NCI-H446 treated with DMSO at 0.1 percent for 48 hours (cell line): Measurements from ENCODE around the gene TMEM200A.

ENCODE experiments used
- DNase-seq: peaks from one replicate; lab custom pipeline; 2025; lab: John Stamatoyannopoulos, UW

TMEM200A gene

DNA sequence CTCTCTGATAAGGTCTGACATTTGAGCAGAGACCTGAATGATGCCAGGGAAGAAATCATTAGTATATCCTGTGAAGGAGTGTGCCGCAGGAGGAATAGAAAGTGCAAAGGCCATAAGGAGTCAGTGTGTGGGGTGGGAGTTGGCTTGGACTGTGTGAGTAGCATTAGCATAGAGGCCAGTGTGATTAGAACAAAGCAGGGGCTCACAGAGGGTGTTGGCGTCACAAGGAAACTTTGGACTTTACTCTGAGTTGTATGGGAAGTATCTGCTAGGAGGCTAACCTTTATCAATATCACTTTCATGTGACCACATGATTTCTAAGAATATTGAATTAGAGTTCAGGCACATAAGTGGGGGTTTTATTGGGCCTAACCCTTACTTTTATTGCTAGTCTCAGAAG is 12.1 kb downstream of the TMEM200A start:
- DNase-seq, result no peak

DNA sequence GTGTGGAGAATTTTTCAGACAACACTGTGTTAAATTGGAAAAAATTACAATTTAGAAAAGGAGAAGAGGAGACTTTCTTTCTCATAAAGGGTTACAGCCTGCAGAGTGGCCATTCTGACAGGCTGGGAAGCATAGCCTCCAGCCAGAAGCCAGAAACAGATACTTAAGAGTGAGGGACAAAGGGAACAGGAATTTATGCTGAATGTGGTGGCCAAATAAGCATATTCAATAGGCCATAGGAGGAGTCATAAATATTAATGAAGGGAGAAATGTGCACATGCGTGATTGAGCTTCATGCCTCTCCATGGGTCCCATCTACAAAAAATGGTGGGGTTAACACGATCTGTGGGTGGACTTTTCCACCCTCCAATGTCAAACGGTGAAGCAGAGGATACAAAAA is 13.4 kb downstream of the TMEM200A start:
- no peak for DNase-seq

DNA sequence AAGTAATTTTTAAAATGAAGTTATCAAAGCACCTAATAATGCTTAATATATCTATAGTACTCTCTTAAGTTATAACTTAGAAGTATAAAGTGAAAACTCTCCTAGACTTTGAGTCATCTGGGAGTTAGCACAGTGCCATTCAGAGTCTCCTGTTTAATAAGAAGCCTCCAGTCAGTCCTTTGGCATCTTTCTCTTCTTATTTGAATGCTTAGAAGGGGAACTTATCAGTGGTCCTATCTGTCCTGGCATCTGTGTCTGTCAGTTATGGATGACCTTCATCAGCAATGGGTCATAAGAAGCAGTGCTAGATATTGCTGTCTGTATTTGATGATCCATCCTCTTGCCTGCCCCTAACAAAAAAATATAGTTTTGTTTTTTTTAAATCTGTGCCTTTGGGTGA is 15.2 kb downstream of the TMEM200A start:
- no peak for DNase-seq

DNA sequence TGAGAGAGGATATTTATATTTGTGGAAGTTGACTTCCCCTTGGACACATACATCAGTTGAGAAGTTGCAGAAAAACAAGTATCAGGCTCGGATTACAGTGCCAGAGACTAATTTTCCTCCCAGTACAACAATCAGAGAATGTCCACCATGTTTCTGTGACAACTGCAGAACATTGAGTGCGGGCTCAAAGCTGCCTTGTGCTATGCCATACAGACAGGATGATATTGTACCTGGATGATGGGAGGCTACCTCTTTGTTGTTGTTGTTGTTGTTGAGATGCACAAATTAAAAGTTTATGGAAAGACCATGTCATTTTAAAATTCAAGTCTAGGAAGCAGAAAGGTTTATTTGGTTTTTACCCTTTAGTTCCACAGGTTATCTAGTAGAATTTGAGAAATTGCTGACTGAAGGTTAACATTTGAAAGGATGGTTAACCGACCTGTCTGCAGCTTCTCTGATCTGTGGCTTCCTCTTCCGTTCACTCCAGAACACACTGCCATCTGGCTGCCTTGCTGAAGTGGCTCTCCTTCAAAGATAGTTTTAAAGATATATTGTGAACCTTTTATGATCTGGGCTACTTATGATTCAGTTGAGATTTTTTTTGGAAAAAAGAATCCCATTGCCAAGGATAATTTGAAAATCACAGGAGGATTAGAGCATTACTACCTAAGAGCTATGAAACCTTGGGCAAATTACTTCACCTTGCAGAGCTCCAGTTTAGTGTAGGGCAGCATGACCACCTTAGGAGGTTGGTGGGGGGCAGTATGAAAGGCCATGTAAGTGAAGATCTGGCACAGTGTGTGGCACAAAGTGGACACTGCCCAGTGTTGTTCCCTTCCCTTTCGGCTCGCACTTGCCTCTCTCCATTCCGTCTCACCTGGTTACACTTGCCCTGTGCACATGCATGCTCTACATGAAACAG is 15.9 kb downstream of the TMEM200A start:
- DNase-seq, result no peak

DNA sequence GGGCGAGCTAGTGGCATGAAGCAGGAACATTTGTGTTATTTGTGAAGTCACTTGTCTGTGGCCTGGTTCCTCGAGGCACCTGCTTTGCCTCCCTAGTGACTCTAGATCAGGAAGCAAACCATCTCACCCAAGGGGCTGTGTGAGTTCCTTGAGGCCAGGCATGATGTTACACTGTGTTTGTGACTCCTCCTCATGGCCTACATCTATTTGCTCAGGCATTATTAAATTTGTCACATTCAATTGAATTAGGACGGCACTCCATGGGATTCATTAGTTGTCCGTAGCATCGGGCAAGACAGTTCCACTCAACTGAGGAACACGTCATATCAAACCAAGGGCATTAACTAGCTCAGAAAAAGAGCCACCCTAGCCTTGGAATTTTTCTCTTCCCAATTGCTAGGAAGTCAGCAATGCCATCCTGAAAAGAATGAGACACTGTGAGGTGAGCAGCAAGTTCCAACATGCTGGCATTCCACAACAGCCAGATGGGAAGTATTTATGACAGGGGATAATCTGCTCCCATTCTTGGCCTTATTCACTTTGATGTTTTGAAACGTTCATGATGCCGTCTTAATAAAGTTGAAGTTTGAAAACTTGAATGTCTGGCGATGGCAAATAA is 17.2 kb downstream of the TMEM200A start:
- DNase-seq, result no peak

DNA sequence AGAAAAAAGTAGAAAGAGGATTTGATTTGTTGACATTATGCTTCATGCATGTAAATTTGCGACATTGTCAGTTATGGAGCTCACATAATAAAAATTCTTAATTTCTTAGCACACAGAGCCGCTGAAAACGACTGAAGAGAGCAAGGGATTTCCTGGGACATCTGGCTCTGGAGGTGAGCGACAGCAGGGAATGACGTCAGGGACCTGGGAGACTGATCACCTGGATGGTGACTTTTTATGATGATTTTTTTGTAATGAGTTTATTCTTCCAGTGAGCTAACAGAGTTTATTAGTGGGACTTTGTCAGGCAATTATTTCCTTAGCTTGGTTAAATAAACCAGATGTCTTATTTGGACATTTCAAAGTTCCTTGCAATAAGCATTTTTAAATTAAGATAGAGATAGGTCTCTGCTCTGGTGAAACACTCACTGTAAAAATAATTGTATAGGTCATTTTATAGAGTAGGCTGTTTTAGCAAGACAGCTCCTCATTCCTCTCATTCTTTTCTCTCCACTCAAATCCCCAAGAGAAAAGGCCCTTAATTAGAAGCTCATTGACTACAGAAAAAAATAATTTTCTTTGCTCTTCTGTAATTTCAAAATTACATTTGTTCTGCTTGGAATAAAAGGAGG is 19.4 kb downstream of the TMEM200A start:
- DNase-seq, result no peak

DNA sequence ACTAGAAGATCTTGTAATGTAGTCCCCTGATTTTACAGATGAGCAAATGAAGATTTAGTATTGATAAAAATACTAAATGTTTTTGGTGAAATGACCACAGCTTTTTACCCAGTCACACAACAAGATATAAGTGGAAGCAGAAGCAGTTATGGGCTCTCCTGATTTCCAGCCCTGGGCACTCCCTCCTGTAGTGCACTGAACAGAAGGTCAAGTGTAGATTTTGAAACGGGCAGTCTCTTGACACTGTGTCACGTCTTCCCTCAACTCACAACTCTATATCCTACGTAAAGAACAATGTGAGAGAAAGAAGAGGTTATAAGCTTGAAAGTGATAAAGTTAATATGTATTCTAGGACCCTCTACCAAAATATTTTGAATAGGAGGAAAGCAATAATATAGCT is 23.3 kb downstream of the TMEM200A start:
- DNase-seq, result no peak

DNA sequence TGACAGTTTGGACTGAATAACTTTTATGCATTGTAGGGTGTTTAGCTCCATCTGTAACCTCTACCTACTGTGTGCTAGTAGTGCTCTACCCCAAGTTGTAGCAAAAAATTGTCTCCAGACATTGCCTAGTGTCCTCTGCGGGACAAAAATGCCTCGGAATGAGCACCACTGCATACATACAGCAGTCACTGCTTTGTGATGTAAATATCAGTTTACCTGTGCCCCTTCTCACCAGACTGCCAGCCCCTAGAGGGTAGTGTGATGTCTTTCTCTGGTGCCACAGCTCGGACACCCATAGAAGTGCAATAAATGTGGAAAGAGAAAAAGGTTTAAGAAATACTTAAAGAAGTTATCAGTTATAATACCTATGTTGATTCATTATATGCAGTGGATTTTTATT is 25.1 kb downstream of the TMEM200A start:
- DNase-seq, result no peak

DNA sequence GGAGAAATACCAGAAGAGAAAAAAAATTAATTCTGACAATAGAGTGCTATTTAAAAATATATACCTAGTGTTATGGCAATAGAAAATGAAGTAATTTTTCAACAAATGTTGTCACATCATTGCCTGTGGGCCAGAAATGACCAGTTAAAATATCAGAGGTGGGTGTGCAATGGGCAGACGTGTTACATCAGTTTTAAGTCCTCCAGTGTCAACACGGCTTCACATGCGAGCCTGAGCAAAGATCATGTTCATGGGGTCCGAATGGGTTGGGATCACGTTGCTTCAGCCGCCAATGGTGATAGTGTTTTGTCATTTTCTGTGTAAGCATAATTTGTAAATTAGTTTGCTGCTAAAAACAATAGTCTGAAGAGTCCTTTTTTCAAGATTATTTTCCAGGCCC is 27.5 kb downstream of the TMEM200A start:
- DNase-seq, result no peak

DNA sequence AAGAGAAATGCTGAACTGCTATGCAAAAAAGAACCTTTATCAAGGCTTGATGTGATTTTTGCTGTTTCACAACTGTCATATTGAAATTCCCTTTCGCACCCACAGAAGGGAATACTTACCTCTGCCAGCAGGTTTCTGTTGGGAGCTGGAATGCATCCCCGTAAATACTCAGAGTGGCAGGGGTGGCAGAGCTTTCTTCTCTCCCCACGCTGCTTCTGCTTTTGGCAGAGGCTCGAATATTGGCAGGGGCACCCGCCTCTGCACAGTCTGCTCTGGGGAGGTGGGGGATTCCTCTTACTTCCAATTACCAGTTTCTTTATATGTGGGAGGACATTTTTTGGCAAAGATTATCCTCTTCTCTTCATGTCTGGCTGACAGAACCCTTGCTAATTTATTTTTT is 28.4 kb downstream of the TMEM200A start:
- no peak for DNase-seq

DNA sequence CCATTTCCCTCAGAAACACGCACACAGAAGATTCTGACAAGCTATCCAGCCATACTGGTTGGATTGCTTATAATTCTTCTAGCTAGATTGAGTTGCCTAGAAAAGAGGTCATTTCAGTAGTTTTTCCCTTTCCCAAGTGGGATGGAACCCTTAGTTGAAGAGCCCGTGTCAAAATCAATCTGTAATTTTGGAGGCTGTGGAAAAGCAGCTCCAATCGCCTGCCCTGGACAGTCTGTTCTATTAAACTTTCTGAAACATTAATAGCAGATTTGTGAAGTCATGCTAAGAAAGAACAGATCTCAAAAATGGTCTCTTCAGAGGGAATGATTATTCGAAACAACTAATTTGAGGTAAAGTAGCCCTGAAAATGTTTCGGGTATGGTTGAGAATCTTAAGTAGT is 29.3 kb downstream of the TMEM200A start:
- DNase-seq, result no peak

DNA sequence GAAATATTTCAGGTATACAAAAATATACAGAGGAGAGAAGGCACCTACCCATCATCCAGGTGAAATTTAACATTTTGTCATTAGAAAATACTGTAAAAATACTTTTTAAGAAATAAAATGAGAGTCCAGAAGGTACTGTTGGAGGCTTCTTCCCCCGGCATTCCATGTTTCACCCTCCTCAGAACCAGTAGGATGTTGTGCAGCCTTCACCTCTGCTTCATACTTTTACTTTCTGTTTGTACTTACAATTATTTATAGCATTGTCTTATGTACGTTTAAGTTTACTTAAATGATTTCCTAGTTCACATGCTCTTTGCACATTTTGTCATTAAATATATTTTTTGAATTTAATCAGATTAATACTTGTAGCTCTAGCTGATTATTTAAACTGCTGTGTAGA is 30.9 kb downstream of the TMEM200A start:
- DNase-seq, result no peak

DNA sequence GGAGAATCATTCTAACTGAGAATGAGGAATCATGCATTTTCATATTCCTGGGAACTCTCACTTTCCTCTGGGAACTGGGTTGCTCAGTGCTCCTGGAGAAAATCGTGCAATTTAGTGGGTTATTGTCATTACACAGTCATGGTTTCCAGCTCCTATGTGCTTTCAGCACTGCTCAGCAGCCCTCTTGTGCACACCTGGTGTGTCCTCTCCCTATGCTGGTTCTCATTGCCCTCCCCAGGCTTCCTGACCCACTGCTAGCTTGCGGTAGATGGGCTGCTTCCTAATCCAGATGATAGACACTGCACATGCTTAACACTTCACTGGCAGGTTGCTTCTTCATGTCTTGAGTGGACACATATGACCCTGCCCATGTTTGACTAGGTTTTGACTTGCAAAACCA is 39.7 kb downstream of the TMEM200A start:
- no peak for DNase-seq

DNA sequence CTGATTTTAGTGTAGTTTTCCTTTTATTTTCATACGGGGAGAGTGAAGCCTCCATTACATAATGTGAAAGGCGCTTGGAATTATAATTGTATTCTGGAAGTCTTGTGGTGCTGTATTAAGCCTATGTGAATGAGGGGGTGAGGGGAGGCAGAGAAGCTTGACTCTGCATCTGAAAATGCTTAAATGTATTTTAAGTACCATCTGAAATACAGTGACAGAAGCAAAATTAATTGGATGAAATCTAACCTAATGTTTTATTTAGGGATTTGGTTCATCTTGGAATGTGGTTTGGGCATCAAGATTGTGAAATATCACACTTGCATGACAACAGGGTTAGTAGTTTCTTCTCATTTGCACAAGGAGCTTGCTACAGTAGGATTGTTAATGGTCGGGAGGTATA is 41.2 kb downstream of the TMEM200A start:
- no peak for DNase-seq

DNA sequence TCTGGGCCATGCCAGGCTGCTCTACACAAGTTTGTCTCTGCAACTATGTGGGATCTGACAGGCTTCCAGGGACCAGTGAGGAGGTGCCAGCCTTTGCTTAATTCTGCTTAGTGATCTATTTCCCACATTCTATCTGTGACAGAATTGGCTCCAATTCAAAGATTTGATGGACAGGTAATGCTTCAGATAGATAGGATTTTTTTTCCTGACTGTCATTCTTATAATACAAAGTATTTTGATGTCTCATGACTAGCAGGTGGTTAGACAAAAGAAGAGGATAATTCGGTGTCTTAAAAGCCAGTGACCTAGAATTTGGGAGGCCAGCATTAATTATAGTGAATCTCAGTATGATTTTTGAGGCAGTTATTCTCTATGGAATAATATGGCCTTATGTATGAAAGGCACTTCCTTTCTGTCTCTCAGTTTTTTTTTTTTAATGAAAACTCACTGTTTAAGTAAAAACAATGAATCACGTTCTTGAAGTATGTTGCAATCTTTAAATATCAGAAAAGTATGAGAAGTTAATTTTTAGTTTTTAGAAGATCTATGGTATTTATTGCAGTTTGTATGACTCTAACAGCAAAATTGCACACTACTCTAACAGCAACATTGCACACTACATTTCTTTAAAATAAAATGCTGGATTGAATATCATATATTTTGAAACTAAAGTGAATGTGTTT is 43.7 kb downstream of the TMEM200A start:
- no peak for DNase-seq

DNA sequence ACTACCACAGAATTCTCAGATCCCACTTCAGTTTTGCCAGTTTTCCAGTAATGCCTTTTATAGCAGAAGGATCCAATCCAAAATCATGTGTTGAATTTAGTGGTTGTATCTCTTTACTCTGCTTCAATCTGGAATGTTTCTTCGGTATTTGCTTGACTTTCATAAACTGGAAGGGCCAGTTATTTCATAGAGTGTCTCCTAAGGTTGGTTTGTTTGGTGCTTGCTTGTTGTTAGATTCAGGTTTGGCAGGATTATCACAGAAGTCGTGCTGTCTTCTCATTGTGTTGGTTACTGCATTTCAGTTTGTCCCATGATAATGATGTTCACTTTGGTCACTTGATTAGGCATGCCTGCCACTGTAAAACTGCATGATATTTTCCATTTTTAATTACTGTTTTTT is 45.7 kb downstream of the TMEM200A start:
- DNase-seq, result no peak

DNA sequence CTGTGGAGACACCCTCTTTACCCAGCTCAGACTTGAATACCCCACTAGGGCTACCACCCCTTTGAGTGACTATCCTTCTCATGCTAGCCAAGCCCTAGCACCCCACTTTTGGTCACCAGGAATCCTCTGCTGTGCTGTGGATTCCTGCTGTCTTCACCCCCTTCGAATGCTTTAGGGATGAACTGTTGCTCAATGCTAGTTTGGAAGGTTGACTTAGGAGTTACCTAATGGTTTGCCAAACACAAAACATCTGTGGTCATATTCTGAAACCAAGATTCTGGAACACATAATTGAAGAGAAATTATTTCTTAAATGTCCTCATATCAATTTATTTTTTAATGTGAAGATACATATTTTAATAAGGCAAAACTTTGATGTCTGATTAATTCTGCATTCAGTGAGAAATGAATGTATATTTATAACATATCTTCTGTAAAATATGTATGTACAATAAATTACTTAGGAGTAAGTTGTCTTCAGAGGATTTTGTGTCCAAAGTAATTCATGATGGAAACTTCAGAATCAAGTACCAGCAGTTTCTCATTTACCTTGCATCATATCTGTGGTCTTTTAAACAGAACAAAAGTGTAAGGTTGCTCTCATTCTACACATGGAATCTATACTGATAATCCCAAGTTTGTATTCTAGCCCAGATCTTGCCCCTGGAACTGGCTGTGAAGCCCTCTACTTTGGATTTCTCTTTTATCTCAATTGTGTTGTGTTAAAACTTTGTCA is 46.9 kb downstream of the TMEM200A start:
- no peak for DNase-seq

DNA sequence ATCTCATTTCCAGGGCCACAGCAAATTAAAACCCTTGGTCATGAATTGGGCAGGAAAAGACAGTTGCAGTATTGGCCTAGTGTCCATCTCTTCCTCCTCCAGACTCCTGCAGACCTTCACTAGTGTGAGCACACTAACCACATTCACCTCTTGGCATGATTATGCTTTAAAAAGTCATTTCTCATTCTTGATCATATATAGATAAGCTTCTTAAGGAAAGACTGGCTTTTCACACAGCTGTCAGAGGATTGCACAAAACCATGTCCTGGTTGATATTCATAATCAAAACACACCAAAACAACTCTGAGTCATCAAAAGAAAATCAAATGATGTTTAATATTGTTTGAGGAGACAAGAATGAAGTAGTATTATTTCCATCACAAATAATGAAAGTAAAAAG is 52.1 kb downstream of the TMEM200A start:
- no peak for DNase-seq

DNA sequence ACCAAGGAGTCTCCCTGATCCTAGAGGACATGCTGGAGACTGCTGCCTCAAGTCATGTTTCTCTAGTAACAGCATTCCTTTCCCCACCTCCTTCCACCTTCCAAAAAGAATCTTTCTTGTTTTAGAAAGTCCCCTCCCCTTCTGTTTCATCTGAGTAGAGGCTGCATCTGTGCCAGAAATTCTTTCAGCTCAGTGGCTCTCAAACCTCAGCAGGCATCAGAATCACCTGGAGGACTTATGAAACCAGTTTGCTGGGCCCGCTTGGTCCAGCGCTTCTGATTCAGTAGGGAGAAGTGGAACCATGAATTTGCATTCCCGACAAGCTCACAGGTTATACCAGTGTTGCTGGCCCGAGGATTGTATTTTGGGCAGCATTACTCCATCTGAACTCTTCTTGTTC is 55.1 kb downstream of the TMEM200A start:
- DNase-seq, result no peak

DNA sequence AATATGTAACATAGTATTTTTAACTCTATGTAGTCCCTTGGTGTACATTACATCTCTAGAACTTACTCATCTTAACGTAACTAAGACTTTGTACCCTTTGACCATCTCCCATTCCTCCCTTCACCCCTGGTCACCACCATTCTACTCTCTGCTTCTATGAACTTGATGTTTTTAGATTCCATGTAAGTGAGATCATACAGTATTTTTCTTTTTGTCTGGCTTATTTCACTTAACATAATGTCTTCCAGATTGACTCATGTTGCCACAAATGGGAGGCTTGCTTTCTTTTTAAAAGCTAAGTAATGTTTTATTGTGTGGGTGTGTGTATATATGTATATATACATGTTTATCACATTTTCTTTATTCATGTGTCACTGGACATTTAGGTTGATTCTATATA is 55.8 kb downstream of the TMEM200A start:
- no peak for DNase-seq

DNA sequence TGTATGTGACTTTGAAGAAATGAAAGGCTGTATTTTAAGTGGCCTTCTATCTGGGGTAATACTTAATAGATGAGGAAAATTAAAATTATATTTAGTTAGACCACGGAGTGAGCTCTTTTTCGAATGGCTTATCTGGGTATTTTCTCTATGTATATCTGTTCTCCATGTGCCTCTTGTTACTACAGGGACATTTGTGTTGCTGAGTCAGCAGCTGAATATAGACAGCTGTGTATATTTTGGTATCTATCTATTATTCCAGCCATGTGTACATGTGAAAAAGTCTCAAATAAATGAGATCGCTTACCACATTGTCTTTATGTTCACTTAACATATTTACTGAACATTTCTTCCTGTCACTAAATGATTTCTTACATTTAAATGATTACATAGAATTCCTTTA is 57.2 kb downstream of the TMEM200A start:
- DNase-seq, result no peak

DNA sequence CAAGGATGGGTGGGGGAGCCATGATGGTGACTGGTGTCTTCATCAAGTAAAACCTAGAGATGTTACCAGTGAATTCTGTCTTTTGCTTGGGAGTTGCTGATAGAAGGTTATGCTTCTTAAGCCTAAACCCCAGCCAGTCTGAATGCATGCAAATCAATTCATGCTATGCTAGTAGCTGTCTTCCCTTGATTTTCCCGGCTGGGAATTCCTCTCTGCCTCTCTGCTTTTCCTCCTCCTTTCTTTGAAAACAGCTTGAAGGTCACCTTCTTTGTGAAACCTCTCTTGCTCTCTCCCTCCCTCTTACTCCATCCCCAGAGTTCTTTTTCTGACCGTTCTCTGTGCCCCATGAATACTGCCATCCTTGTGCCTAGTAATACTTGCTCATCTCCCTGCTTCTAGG is 58.9 kb downstream of the TMEM200A start:
- no peak for DNase-seq
